GM18861 (cell line): ENCODE measurements around the gene BCAM.
"Not testable (repeated sequence)": the region's sequence is repeated elsewhere in the genome, so short reads cannot be mapped to it uniquely, and the experiment has no call there.

ENCODE experiments used
- ATAC-seq: cut with Tn5 transposase; IDR thresholded peaks from one replicate; pipeline ENCODE4 v1.9.1; 2021; ENCODE audit not compliant: unreplicated experiment

BCAM gene, protein sequence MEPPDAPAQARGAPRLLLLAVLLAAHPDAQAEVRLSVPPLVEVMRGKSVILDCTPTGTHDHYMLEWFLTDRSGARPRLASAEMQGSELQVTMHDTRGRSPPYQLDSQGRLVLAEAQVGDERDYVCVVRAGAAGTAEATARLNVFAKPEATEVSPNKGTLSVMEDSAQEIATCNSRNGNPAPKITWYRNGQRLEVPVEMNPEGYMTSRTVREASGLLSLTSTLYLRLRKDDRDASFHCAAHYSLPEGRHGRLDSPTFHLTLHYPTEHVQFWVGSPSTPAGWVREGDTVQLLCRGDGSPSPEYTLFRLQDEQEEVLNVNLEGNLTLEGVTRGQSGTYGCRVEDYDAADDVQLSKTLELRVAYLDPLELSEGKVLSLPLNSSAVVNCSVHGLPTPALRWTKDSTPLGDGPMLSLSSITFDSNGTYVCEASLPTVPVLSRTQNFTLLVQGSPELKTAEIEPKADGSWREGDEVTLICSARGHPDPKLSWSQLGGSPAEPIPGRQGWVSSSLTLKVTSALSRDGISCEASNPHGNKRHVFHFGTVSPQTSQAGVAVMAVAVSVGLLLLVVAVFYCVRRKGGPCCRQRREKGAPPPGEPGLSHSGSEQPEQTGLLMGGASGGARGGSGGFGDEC

DNA sequence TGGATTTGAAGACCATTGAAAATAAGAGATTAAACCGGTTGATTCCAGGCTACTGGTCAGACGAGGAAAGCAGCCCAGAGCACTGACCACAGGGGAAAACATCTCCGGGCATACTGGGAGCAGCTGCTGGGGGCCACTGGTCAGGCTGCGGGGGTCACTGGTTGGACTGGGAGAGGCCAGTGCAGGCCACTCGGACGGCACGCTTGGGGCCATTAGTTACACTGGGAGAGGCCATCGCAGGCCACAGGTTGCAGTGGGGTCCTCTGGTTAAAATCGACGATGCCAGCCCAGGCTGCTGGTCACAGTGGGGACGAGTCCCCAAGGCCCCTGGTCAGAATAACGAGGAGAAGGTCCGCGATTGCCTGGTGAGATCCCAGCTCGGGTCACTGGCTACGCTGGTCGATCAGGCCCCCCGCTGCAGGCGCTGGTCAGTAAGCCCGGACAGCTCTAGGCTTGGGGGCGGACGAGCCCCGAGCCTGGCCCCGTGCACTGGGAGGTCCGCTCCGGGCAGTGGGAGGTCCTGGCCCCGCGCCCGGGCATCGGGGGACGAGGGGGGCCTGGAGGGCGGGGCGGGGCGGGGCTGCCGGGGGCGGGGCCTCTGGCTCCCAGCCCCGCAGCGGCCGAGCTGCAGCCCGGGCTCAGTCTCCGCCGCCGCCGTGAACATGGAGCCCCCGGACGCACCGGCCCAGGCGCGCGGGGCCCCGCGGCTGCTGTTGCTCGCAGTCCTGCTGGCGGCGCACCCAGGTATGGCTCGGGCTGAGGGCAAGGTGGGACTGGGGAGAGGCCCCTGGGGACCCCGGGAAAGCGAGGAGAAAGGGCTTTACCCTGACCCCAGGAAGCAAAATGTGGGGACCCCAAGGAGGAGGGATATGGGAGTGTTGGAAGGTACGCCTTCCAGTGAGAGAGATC lies at the start of gene BCAM:
Gene BCAM (plus strand): TSS at position 641 of the 909 bp plus-strand sequence. CDS start 22 bp downstream, at position 663.
- ATAC-seq = no peak

- ATAC-seq = no peak
These were observed 46.9 kb upstream of the BCAM start for GRCh38 chr19:44762038-44762437.

- no peak for ATAC-seq
These were observed 43.6 kb upstream of the BCAM start for GRCh38 chr19:44765033-44765948.

GRCh38 chr19:44765949-44766335 lies 43.0 kb upstream of the BCAM start:
- no peak for ATAC-seq

- ATAC-seq = no peak
These were observed 41.4 kb upstream of the BCAM start for GRCh38 chr19:44767295-44768180.

GRCh38 chr19:44770550-44771257 lies 38.2 kb upstream of the BCAM start:
- peak; percentile 92 for ATAC-seq

DNA sequence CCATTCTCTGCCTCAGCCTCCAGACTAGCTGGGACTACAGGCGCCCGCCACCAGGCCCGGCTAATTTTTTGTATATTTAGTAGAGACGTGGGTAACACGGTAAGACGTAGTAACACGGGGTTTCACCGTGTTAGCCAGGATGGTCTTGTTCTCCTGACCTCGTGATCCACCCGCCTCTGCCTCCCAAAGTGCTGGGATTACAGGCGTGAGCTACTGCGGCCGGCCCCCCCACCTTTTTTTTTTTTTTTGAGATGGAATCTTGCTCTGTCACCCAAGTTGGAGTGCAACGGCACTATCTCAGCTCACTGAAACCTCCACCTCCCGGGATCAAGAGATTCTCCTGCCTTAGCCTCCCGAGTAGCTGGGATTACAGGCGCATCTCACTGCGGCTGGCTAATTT lies 36.8 kb upstream of the BCAM start:
- ATAC-seq = not testable (repeated sequence)

- ATAC-seq = no peak
These were observed 35.9 kb upstream of the BCAM start for GRCh38 chr19:44772959-44773358.

DNA sequence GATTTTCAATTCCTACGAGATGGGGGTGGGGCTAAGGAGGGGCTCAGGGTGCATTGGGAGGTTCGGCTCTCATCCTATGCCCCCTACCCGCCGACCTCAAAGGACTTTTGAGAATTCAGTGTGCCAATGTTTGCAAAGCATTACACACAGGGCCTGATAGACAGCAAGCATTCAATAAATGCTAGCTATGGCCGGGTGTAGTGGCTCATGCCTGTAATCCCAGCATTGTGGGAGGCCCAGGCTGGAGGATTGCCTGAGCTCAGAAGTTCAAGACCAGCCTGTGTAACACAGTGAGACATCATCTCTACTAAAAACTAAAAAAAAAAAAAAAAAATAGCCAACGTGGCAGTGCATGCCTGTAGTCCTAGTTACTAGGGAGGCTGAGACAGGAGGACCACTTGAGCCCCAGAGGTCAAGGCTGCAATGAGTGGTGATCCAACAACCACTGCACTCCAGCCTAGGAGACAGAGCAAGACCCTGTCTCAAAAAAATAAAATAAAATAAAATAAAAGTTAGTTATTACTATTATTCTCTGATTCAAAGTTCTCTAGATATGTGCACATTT lies 33.1 kb upstream of the BCAM start:
- no peak for ATAC-seq

DNA sequence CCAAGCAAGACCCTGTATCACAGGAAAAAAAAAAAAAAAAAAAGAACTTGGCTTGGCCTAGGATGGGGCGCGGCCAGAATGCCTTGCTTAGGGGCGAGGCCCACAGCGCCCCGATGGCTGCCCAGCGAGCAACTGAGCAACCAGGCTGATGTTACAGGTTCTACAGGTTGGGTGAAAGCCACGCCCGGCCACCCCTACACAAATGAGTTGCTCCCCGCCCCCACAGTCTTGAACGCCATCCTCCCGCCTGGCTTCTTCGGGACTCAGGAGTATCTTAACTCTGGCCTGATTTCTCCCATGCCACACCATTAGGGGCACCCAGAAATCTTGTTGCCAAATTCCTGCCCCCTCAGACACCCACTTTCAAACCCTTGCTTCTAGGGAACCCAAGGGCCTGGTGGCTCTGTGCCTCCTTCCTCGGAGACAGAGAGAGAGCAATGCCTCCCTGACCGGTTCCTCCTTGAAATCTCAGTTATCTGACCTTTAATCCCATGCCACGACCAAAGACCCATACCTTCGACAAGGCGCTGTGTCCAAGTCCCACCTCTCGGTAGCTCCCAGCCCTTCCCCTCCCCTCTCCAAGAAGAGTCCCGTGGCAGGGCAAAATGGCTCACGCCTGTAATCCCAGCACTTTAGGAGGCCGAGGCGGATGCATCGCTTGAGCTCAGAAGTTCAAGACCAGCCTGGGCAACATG lies 32.4 kb upstream of the BCAM start:
- ATAC-seq = no peak

DNA sequence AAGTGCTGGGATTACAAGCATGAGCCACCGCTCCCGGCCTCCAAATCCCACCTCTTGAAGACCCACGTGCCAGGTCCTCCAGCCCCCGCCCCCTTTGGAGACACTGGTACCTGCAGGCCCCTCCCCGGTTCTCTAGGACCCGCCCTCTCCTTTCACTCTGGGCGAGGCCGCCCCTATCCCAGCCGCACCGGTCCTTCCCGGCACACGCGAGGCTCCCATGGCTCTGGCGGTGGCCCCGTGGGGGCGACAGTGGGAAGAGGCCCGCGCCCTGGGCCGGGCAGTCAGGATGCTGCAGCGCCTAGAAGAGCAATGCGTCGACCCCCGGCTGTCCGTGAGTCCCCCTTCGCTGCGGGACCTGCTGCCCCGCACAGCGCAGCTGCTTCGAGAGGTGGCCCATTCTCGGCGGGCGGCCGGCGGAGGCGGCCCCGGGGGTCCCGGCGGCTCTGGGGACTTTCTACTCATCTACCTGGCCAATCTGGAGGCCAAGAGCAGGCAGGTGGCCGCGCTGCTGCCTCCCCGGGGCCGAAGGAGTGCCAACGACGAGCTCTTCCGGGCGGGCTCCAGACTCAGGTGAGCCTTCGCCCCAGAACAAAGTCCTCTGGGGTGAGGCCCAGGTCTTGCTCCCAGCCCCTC lies 31.1 kb upstream of the BCAM start, which contains the start of gene CBLC:
Gene CBLC (plus strand): TSS at position 176 of the 633 bp plus-strand sequence. CDS start 42 bp downstream, at position 218.
- no peak for ATAC-seq

DNA sequence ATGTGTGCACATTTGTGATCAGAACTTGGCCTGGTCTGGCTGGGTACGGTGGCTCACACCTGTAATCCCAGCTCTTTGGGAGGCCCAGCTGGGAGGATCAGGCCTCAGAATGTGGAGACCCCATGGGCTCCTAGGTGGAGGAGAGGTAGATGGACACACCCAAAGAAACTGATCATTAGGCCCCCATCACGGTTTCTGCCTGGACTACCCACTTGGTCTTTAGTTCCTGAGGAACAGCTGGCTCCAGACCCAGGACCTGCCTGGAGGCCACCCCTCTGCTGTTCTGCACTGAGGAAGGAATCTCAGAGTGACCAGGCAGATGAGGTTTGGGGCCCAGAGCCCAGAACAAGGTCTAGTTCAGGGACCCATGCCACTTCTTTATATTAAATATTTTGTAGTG lies 29.8 kb upstream of the BCAM start:
- no peak for ATAC-seq

GRCh38 chr19:44781694-44782093 lies 27.2 kb upstream of the BCAM start:
- ATAC-seq = not testable (repeated sequence)

DNA sequence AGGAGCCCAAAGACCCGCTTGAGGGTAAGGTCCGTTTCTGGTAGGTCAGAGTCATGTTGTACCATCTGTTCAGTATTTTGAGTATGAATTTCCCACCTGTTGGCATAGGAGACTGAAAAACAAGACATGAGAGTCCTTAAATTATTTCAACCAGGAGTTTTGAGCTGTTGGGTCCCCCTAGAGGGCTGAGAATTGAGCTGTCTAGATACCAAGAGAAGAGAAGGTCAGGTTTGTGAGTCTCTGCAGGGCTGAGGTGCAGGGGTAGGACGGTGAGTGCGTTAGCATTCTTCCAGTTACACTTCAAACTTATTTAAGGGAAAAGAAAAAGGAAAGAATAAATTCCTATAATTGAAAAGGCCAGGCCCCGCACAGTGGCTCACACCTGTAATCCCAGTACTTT lies 26.2 kb upstream of the BCAM start:
- ATAC-seq = no peak

- no peak for ATAC-seq
These were observed 25.4 kb upstream of the BCAM start for GRCh38 chr19:44783545-44783944.

- no peak for ATAC-seq
These were observed 23.6 kb upstream of the BCAM start for GRCh38 chr19:44785271-44785670.

GRCh38 chr19:44785993-44786392 lies 22.9 kb upstream of the BCAM start:
- ATAC-seq = no peak
